Astrocyte (in vitro differentiated cells and primary cell): ENCODE results near the gene DOK6. TPM values are rescaled to one million over a fixed set of nuclear protein-coding genes. Genes with fewer than 3 reads are reported as not detected.

Source experiments
- DNase-seq: peaks from one replicate; pipeline ENCODE4 v3.0.0-alpha.2; 2010; ENCODE audit warnings: low read depth
- FAIRE-seq: peaks from 2 replicates; lab custom pipeline; 2011; peaks lifted over from hg19 to GRCh38; lab: Jason Lieb, UNC
- H2AFZ ChIP-seq: 2 replicates; pipeline ENCODE4 v1.6.0; 2012; ENCODE audit warnings: low read depth, low read length, inconsistent platforms
- H3K27ac ChIP-seq: 2 replicates; pipeline ENCODE4 v1.5.1; 2011; ENCODE audit warnings: low read depth, low read length, inconsistent platforms
- H3K27me3 ChIP-seq: 2 replicates; pipeline ENCODE4 v1.6.0; 2011; ENCODE audit warnings: low read length, inconsistent platforms; ENCODE audit not compliant: insufficient read depth
- H3K36me3 ChIP-seq: 2 replicates; pipeline ENCODE4 v1.5.1; 2011; ENCODE audit warnings: low read length, inconsistent platforms; ENCODE audit not compliant: insufficient read depth
- H3K4me1 ChIP-seq: 2 replicates; pipeline ENCODE4 v1.5.1; 2011; ENCODE audit warnings: low read length, inconsistent platforms; ENCODE audit not compliant: insufficient read depth
- H3K4me2 ChIP-seq: 2 replicates; pipeline ENCODE4 v1.6.0; 2012; ENCODE audit warnings: low read length, inconsistent platforms
- H3K4me3 ChIP-seq: 2 replicates; pipeline ENCODE4 v1.5.1; 2011; ENCODE audit warnings: low read depth, mild to moderate bottlenecking, low read length, inconsistent platforms; ENCODE audit not compliant: insufficient read depth
- H3K79me2 ChIP-seq: 2 replicates; pipeline ENCODE4 v1.6.0; 2012; ENCODE audit warnings: mild to moderate bottlenecking, low read length, inconsistent platforms; ENCODE audit not compliant: insufficient read depth
- H3K9ac ChIP-seq: 2 replicates; pipeline ENCODE4 v1.6.0; 2012; ENCODE audit warnings: mild to moderate bottlenecking, low read length, inconsistent platforms
- H3K9me3 ChIP-seq: 2 replicates; pipeline ENCODE4 v1.5.1; 2012; ENCODE audit warnings: low read depth, mild to moderate bottlenecking, low read length, inconsistent platforms; ENCODE audit not compliant: insufficient read depth
- H4K20me1 ChIP-seq: 2 replicates; pipeline ENCODE4 v1.6.0; 2012; ENCODE audit warnings: low read length, inconsistent platforms; ENCODE audit not compliant: insufficient read depth
- H3K27ac Mint-ChIP-seq: one replicate; pipeline ENCODE4 v1.8.0; 2021; ENCODE audit warnings: mild to moderate bottlenecking, mixed read lengths; ENCODE audit not compliant: unreplicated experiment
- H3K27me3 Mint-ChIP-seq: one replicate; pipeline ENCODE4 v1.8.0; 2021; ENCODE audit warnings: low read depth, mixed read lengths; ENCODE audit not compliant: unreplicated experiment
- H3K36me3 Mint-ChIP-seq: one replicate; pipeline ENCODE4 v1.8.0; 2021; ENCODE audit warnings: low read depth, mixed read lengths; ENCODE audit not compliant: unreplicated experiment
- H3K4me1 Mint-ChIP-seq: one replicate; pipeline ENCODE4 v1.8.0; 2021; ENCODE audit warnings: low read depth, mixed read lengths; ENCODE audit not compliant: unreplicated experiment
- H3K4me3 Mint-ChIP-seq: one replicate; pipeline ENCODE4 v1.8.0; 2021; ENCODE audit warnings: mild to moderate bottlenecking, moderate library complexity, mixed read lengths; ENCODE audit not compliant: unreplicated experiment
- H3K9me3 Mint-ChIP-seq: one replicate; pipeline ENCODE4 v1.8.0; 2021; ENCODE audit warnings: mild to moderate bottlenecking, mixed read lengths; ENCODE audit not compliant: unreplicated experiment
- EZH2 ChIP-seq: IDR thresholded peaks from 2 replicates; pipeline ENCODE4 v1.6.1; 2012; ENCODE audit warnings: mild to moderate bottlenecking, low read length, inconsistent platforms; ENCODE audit not compliant: insufficient read depth
- total RNA-seq: library from RNA; stranded (reverse); gene quantifications from 2 replicates; pipeline ENCODE4 v1.2.1, GENCODE V29; 2021
- TF ChIP-seq, protein P1 (sequence below): IDR thresholded peaks from 2 replicates; pipeline ENCODE4 v1.5.1; 2011; ENCODE audit warnings: low read depth, mild to moderate bottlenecking, inconsistent platforms, low read length, moderate library complexity; ENCODE audit not compliant: insufficient read depth

The DOK6 gene
- total RNA-seq, 1 donor from 2014 or later: 2.9 TPM

GRCh38 chr18:69495841-69496533 lies 95.3 kb downstream of the DOK6 start:
- FAIRE-seq (no peak), DNase-seq (no peak)
- Histone ChIP-seq H3K79me2 (no peaks in the 10 kb centered on the region), H3K9me3 (no peaks in the 10 kb centered on the region), H3K9ac (no peak overlapping the region), H3K4me3 (no peak overlapping the region), H3K27ac (no peak overlapping the region), H4K20me1 (no peaks in the 10 kb centered on the region), H3K4me2 (no peak overlapping the region), H3K36me3 (no peaks in the 10 kb centered on the region), H2AFZ (no peak overlapping the region), H3K4me1 (no peaks in the 10 kb centered on the region), H3K27me3 (no peaks in the 10 kb centered on the region)
- Mint-ChIP-seq H3K4me1 (no peaks in the 10 kb centered on the region), H3K36me3 (no peaks in the 10 kb centered on the region), H3K4me3 (no peak overlapping the region), H3K27me3 (no peaks in the 10 kb centered on the region), H3K27ac (no peak overlapping the region), H3K9me3 (peaks cover 4% of the 10 kb centered on the region)
- TF ChIP-seq, protein P1, sequence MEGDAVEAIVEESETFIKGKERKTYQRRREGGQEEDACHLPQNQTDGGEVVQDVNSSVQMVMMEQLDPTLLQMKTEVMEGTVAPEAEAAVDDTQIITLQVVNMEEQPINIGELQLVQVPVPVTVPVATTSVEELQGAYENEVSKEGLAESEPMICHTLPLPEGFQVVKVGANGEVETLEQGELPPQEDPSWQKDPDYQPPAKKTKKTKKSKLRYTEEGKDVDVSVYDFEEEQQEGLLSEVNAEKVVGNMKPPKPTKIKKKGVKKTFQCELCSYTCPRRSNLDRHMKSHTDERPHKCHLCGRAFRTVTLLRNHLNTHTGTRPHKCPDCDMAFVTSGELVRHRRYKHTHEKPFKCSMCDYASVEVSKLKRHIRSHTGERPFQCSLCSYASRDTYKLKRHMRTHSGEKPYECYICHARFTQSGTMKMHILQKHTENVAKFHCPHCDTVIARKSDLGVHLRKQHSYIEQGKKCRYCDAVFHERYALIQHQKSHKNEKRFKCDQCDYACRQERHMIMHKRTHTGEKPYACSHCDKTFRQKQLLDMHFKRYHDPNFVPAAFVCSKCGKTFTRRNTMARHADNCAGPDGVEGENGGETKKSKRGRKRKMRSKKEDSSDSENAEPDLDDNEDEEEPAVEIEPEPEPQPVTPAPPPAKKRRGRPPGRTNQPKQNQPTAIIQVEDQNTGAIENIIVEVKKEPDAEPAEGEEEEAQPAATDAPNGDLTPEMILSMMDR: no peak
- TF ChIP-seq EZH2: no peak

DNA sequence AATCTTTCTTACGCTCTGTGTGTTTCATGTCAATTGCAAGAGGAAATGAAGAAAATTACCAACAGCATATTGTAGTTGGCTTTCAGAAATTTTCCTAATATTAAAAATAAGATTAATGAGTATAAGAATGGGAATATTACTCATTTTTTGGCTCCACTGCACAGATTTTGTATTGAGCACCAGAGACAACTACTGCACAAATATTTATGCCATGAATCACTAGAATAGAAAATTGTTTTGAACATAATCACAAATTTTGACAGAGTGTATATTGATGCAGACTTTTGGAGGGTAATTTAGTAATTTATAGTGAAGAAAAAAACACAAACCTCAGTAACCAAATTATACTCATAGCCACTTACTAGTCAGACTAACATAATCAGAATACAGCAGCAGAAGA lies 118.3 kb downstream of the DOK6 start:
- H3K4me1 Mint-ChIP-seq: no peaks in the 10 kb centered on the region
- no peaks in the 10 kb centered on the region for H3K9me3 ChIP-seq
- no peaks in the 10 kb centered on the region for H3K36me3 ChIP-seq
- no peak overlapping the region for H3K27ac ChIP-seq
- H2AFZ ChIP-seq: no peak overlapping the region
- no peaks in the 10 kb centered on the region for H4K20me1 ChIP-seq
- no peak overlapping the region for H3K4me3 ChIP-seq
- no peaks in the 10 kb centered on the region for H3K27me3 Mint-ChIP-seq
- H3K4me2 ChIP-seq: no peak overlapping the region
- H3K4me3 Mint-ChIP-seq: no peak overlapping the region
- FAIRE-seq (no peak), DNase-seq (peak; percentile 22)
- H3K27ac Mint-ChIP-seq: no peak overlapping the region
- H3K9ac ChIP-seq: no peak overlapping the region
- no peaks in the 10 kb centered on the region for H3K79me2 ChIP-seq
- H3K36me3 Mint-ChIP-seq: no peaks in the 10 kb centered on the region
- H3K4me1 ChIP-seq: no peaks in the 10 kb centered on the region
- no peaks in the 10 kb centered on the region for H3K9me3 Mint-ChIP-seq
- no peak for TF ChIP-seq EZH2
- TF ChIP-seq, protein P1: no peak
- H3K27me3 ChIP-seq: no peaks in the 10 kb centered on the region

- H3K4me3 ChIP-seq: no peak overlapping the region
- H3K4me1 ChIP-seq: no peaks in the 10 kb centered on the region
- H3K27me3 ChIP-seq: no peaks in the 10 kb centered on the region
- Mint-ChIP-seq H3K36me3 (no peaks in the 10 kb centered on the region), H3K4me3 (no peak overlapping the region), H3K27me3 (no peaks in the 10 kb centered on the region), H3K27ac (no peak overlapping the region), H3K9me3 (peaks cover 4% of the 10 kb centered on the region), H3K4me1 (peaks cover 2% of the 10 kb centered on the region)
- no peak for FAIRE-seq
- DNase-seq: no peak
- H3K36me3 ChIP-seq: no peaks in the 10 kb centered on the region
- H3K4me2 ChIP-seq: no peak overlapping the region
- H3K79me2 ChIP-seq: no peaks in the 10 kb centered on the region
- H2AFZ ChIP-seq: no peak overlapping the region
- no peak overlapping the region for H3K27ac ChIP-seq
- TF ChIP-seq, protein P1: no peak
- TF ChIP-seq EZH2: no peak
- H3K9ac ChIP-seq: no peak overlapping the region
- no peaks in the 10 kb centered on the region for H4K20me1 ChIP-seq
- H3K9me3 ChIP-seq: no peaks in the 10 kb centered on the region
Measured at GRCh38 chr18:69523582-69523981, 122.9 kb downstream of the DOK6 start.
